Trophoblast cell (in vitro differentiated cells and primary cell): ENCODE results near the gene C1orf159.

ENCODE experiments used
- DNase-seq, 2 donors: peaks; one replicate each; pipeline ENCODE4 v3.0.0-alpha.2; 2016
- H2AFZ ChIP-seq: 2 replicates; pipeline ENCODE4 v1.6.1; 2013; ENCODE audit warnings: low read length, moderate library complexity, mild to moderate bottlenecking; ENCODE audit not compliant: insufficient read depth, poor library complexity
- H2AK5ac ChIP-seq: 2 replicates; pipeline ENCODE4 v1.6.1; 2013; ENCODE audit warnings: mild to moderate bottlenecking, low read length
- H2BK120ac ChIP-seq: 2 replicates; pipeline ENCODE4 v1.6.1; 2013; ENCODE audit warnings: low read length, mild to moderate bottlenecking, moderate library complexity; ENCODE audit not compliant: insufficient read depth, poor library complexity
- H2BK12ac ChIP-seq: 2 replicates; pipeline ENCODE4 v1.6.1; 2013; ENCODE audit warnings: mild to moderate bottlenecking, low read length, moderate library complexity
- H2BK5ac ChIP-seq: 2 replicates; pipeline ENCODE4 v1.6.1; 2013; ENCODE audit warnings: low read length, low read depth, moderate library complexity, mild to moderate bottlenecking; ENCODE audit not compliant: poor library complexity
- H3K14ac ChIP-seq: 2 replicates; pipeline ENCODE4 v1.6.1; 2013; ENCODE audit warnings: mild to moderate bottlenecking, low read length
- H3K18ac ChIP-seq: 2 replicates; pipeline ENCODE4 v1.6.1; 2013; ENCODE audit warnings: mild to moderate bottlenecking, low read length
- H3K23ac ChIP-seq: 2 replicates; pipeline ENCODE4 v1.6.1; 2013; ENCODE audit warnings: low read length
- H3K27ac ChIP-seq: 2 replicates; pipeline ENCODE4 v1.5.1; 2013; ENCODE audit warnings: low read depth, mild to moderate bottlenecking, inconsistent platforms, low read length, moderate library complexity
- H3K27me3 ChIP-seq: 2 replicates; pipeline ENCODE4 v1.6.1; 2013; ENCODE audit warnings: inconsistent platforms, mild to moderate bottlenecking, low read length, moderate library complexity; ENCODE audit not compliant: insufficient read depth
- H3K36me3 ChIP-seq, 2 experiments: 1 replicate in 1 of 2; 2 replicates in 1 of 2; pipeline ENCODE4 v1.6.1; 2013; ENCODE audit warnings: low read length in 2 of 2, mild to moderate bottlenecking in 2 of 2, moderate library complexity in 1 of 2; ENCODE audit not compliant: insufficient read depth in 2 of 2, control insufficient read depth in 1 of 2
- H3K4ac ChIP-seq: 2 replicates; pipeline ENCODE4 v1.6.1; 2013; ENCODE audit warnings: low read depth, mild to moderate bottlenecking, low read length, moderate library complexity
- H3K4me1 ChIP-seq, 2 experiments: 1 replicate in 1 of 2; 2 replicates in 1 of 2; pipeline ENCODE4 v1.6.1; 2013; ENCODE audit warnings: low read length in 2 of 2, mild to moderate bottlenecking in 2 of 2, moderate library complexity in 1 of 2; ENCODE audit not compliant: insufficient read depth in 2 of 2, control insufficient read depth in 1 of 2
- H3K4me2 ChIP-seq: 2 replicates; pipeline ENCODE4 v1.6.1; 2013; ENCODE audit warnings: inconsistent platforms, mild to moderate bottlenecking, low read length, moderate library complexity
- H3K4me3 ChIP-seq: 2 replicates; pipeline ENCODE4 v1.5.1; 2013; ENCODE audit warnings: mild to moderate bottlenecking, low read depth, low read length, inconsistent platforms
- H3K79me1 ChIP-seq: one replicate; pipeline ENCODE4 v1.6.1; 2013; ENCODE audit warnings: low read length
- H3K79me2 ChIP-seq: 2 replicates; pipeline ENCODE4 v1.6.1; 2013; ENCODE audit warnings: low read length, mild to moderate bottlenecking; ENCODE audit not compliant: control insufficient read depth, insufficient read depth, poor library complexity
- H3K9ac ChIP-seq: 2 replicates; pipeline ENCODE4 v1.6.1; 2013; ENCODE audit warnings: mild to moderate bottlenecking, low read length
- H3K9me3 ChIP-seq: 2 replicates; pipeline ENCODE4 v1.6.1; 2013; ENCODE audit warnings: low read depth, mild to moderate bottlenecking, control low read depth, inconsistent platforms, low read length; ENCODE audit not compliant: insufficient read depth
- H4K12ac ChIP-seq: 2 replicates; pipeline ENCODE4 v1.6.1; 2013; ENCODE audit warnings: low read depth, mild to moderate bottlenecking, low read length, moderate library complexity
- H4K8ac ChIP-seq: 2 replicates; pipeline ENCODE4 v1.6.1; 2013; ENCODE audit warnings: low read depth, mild to moderate bottlenecking, low read length, moderate library complexity
- H4K91ac ChIP-seq: one replicate; pipeline ENCODE4 v1.6.1; 2013; ENCODE audit warnings: low read depth, mild to moderate bottlenecking, low read length, moderate library complexity
- WGBS: extraction: QIAGEN DNeasy Blood & Tissue Kit; methylation state at CpG from one replicate; pipeline ENCODE4 v1.1.7; 2013; ENCODE audit warnings: missing lambda C conversion rate; ENCODE audit not compliant: insufficient read length, insufficient coverage; ENCODE audit errors: extremely low coverage; 5-methylcytosine and 5-hydroxymethylcytosine counted together

The C1orf159 gene

DNA sequence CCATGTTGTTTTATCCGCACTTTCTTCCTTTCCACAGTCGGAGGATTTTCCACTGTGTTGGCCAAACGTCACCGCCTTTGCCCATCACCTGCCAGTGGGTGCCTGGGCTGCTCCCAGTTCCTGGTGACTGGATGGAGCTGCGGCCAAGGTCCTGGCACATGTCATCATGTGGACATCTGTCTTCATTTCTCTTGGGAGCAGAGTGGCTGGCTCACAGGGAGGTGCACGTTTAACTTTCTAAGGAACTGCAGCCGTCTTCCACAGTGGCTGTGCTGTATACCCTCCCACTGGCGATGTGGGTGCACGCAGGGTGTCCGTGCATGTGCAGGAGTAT is 22.3 kb downstream of the C1orf159 start:
- Histone ChIP-seq H3K23ac (no peak overlapping the region), H3K27me3 (no peaks in the 10 kb centered on the region), H3K18ac (no peak overlapping the region), H4K12ac (no peak overlapping the region), H3K4me3 (no peak overlapping the region), H3K9me3 (peaks cover 6% of the 10 kb centered on the region), H3K27ac (no peak overlapping the region), H3K14ac (no peak overlapping the region), H3K4me1 (no peaks in the 10 kb centered on the region), H3K79me1 (no peaks in the 10 kb centered on the region), H4K91ac (no peak overlapping the region), H3K4ac (no peak overlapping the region), H2BK12ac (no peak overlapping the region), H2BK5ac (no peak overlapping the region), H4K8ac (no peak overlapping the region), H3K4me2 (no peak overlapping the region), H2AK5ac (no peak overlapping the region), H3K79me2 (no peaks in the 10 kb centered on the region), H3K9ac (no peak overlapping the region), H2AFZ (no peak overlapping the region), H3K36me3 (no peaks in the 10 kb centered on the region), H2BK120ac (no peak overlapping the region)
- WGBS: no CpG with 5 or more reads among the region's 10 CpGs
- no peak for DNase-seq

DNA sequence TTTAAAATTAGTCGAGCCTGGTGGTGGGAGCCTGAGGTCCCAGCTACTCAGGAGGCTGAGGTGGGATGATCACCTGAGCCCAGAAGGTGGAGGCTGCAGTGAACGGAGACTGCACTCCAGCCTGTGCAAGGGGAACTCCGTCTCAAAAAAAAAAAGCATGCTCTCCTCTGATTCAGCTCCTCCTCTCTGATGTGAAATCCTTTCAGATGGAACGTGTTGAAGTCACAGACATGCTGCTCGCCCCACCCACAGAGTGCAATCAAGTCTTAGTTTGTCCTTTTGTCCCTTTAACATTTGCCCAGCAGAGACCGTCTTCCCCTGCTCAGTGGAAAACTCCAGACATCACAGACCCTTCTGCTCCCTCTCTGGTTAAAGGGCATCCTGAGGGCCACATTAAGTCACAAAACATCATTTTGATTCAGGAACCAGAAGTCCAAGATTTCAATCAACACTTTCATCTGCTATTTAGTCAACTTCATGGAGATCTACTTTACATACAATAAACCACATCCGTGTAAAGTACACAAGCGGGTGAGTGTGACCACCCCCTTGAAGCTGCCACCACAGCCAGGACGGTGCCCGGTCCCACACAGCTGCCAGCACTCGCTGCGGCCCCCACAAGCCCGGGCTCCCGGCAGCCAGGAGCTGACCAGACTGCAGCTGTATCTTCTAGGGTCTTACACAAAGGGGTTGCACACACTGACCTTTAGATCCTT is 22.8 kb downstream of the C1orf159 start:
- WGBS: no CpG with 5 or more reads among the region's 14 CpGs

DNA sequence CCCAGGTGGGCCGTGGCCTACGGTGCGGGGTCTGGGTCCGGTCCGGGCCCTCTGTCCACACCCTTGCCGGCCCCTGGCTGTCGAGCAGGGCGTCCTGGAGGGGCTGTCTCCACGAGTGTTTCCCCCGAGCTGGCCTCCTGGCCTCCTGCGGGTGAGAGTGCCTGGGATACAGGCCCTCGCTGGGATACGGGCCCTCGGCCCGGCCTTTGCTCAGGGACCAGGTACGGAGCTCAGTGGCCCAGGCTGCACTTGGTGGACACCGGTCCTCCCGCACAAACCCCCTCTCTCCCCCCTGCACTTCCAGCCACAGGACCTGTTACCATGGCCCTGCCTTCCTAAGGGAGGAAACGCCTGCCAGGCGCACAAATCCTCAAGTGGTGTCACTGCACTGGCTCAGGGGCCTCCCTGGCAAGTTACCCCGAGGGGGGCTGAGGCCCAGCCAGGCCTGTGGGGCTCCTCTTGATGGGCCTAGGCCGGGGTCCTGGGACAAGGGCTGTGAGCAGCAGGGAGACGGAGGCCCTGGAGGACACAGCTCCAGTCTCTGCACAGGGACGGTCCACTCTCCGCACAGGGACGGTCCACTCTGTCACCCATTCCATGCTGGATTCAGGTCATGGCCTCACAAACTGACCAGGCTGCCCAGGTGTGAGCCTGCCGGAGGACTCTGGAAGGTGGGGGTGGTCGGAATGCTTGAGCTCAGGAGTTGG is 23.6 kb downstream of the C1orf159 start:
- no peak overlapping the region for H2BK5ac ChIP-seq
- H3K79me2 ChIP-seq: no peaks in the 10 kb centered on the region
- H3K18ac ChIP-seq: no peak overlapping the region
- H2BK120ac ChIP-seq: no peak overlapping the region
- H3K9me3 ChIP-seq: peaks cover 6% of the 10 kb centered on the region
- H4K12ac ChIP-seq: no peak overlapping the region
- no peak overlapping the region for H4K8ac ChIP-seq
- H3K23ac ChIP-seq: no peak overlapping the region
- no peaks in the 10 kb centered on the region for H3K36me3 ChIP-seq
- no peak overlapping the region for H3K27ac ChIP-seq
- no CpG with 5 or more reads among the region's 28 CpGs for WGBS
- H3K4ac ChIP-seq: no peak overlapping the region
- no peak overlapping the region for H3K4me2 ChIP-seq
- no peak overlapping the region for H3K4me3 ChIP-seq
- no peak overlapping the region for H2BK12ac ChIP-seq
- no peaks in the 10 kb centered on the region for H3K4me1 ChIP-seq
- H3K14ac ChIP-seq: no peak overlapping the region
- no peak overlapping the region for H3K9ac ChIP-seq
- DNase-seq: no peak
- H4K91ac ChIP-seq: no peak overlapping the region
- H3K27me3 ChIP-seq: no peaks in the 10 kb centered on the region
- H2AK5ac ChIP-seq: no peak overlapping the region
- no peak overlapping the region for H2AFZ ChIP-seq
- no peaks in the 10 kb centered on the region for H3K79me1 ChIP-seq

More for the DNA sequence above, 22.8 kb downstream of the C1orf159 start:
- H2BK12ac ChIP-seq: no peak overlapping the region
- no peak overlapping the region for H3K4ac ChIP-seq
- no peak overlapping the region for H4K91ac ChIP-seq
- no peak overlapping the region for H3K14ac ChIP-seq
- H3K4me2 ChIP-seq: no peak overlapping the region
- no peaks in the 10 kb centered on the region for H3K36me3 ChIP-seq
- H3K18ac ChIP-seq: no peak overlapping the region
- H3K27ac ChIP-seq: no peak overlapping the region
- H3K79me1 ChIP-seq: no peaks in the 10 kb centered on the region
- no peak overlapping the region for H2BK120ac ChIP-seq
- no peak overlapping the region for H2AFZ ChIP-seq
- no peak overlapping the region for H2AK5ac ChIP-seq
- H4K12ac ChIP-seq: no peak overlapping the region
- H3K23ac ChIP-seq: no peak overlapping the region
- no peak overlapping the region for H3K9ac ChIP-seq
- H3K9me3 ChIP-seq: peaks cover 6% of the 10 kb centered on the region
- H3K79me2 ChIP-seq: no peaks in the 10 kb centered on the region
- DNase-seq: no peak
- no peak overlapping the region for H3K4me3 ChIP-seq
- H2BK5ac ChIP-seq: no peak overlapping the region
- H4K8ac ChIP-seq: no peak overlapping the region
- H3K27me3 ChIP-seq: no peaks in the 10 kb centered on the region
- no peaks in the 10 kb centered on the region for H3K4me1 ChIP-seq

- no peaks in the 10 kb centered on the region for H3K4me1 ChIP-seq
- H2AK5ac ChIP-seq: no peak overlapping the region
- H4K12ac ChIP-seq: no peak overlapping the region
- no peaks in the 10 kb centered on the region for H3K79me2 ChIP-seq
- H3K36me3 ChIP-seq: peaks cover 2% of the 10 kb centered on the region in 2 experiments
- no peak overlapping the region for H3K9ac ChIP-seq
- H2BK5ac ChIP-seq: no peak overlapping the region
- no peak overlapping the region for H3K14ac ChIP-seq
- no peak overlapping the region for H3K4ac ChIP-seq
- H3K4me3 ChIP-seq: no peak overlapping the region
- DNase-seq: no peak
- H3K27ac ChIP-seq: no peak overlapping the region
- no peak overlapping the region for H3K18ac ChIP-seq
- no peak overlapping the region for H2BK12ac ChIP-seq
- no peaks in the 10 kb centered on the region for H3K27me3 ChIP-seq
- H3K9me3 ChIP-seq: peaks cover 6% of the 10 kb centered on the region
- no peak overlapping the region for H3K23ac ChIP-seq
- H3K4me2 ChIP-seq: no peak overlapping the region
- H2BK120ac ChIP-seq: no peak overlapping the region
- H3K79me1 ChIP-seq: no peaks in the 10 kb centered on the region
- H4K8ac ChIP-seq: no peak overlapping the region
- no CpG with 5 or more reads among the region's 28 CpGs for WGBS
- no peak overlapping the region for H4K91ac ChIP-seq
- H2AFZ ChIP-seq: no peak overlapping the region
Measured at GRCh38 chr1:1091344-1092148, 24.3 kb downstream of the C1orf159 start.
